Peyer's patch (tissue), 4 donors: Measurements from ENCODE around the gene HIVEP2.

ENCODE experiments used
- CTCF ChIP-seq, 6 experiments: fragments of 450-650 bp in 4 of 6; fragments of 200-600 bp in 2 of 6; sonication (generic) in 1 of 6; IDR thresholded peaks; one replicate each; pipeline ENCODE4 v1.5.1; 2017 to 2019; ENCODE audit warnings: antibody characterized with exemption in 6 of 6, mild to moderate bottlenecking in 3 of 6, moderate library complexity in 1 of 6
- POLR2A ChIP-seq, 2 donors: fragments of 450-650 bp; IDR thresholded peaks; one replicate each; pipeline ENCODE4 v1.5.1; 2017; ENCODE audit warnings: antibody characterized with exemption in 2 of 2, mild to moderate bottlenecking in 2 of 2, moderate library complexity in 2 of 2

DNA sequence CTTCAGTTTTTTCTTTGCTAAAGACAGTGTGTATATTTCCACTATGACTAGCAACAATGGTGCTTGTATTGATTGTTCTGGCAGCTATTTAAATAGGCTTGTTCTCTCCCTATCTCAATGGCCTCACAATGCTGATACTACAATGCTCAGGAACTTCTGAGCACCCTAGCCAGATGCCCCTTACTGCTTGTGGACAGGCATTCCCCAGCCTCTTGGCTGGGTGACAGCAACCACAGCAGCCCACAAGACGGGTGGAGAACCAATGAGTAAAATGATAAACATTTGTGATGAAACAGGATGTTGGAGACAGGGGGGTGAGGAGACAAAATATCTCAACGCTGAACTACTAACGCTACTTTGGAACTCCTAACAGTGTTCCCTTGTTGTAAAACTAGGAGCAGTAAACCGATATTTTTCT, 42.3 kb downstream of the HIVEP2 start:
- TF ChIP-seq CTCF (IDR thresholded peaks at IDR 0.05) (no peak), POLR2A (IDR thresholded peaks at IDR 0.05) (peak in 1 of 2 donors; percentile 39)
